ENCODE data around the gene ACVR2A. TPM values are rescaled to one million over a fixed set of nuclear protein-coding genes. Genes with fewer than 3 reads are reported as not detected.
A peak's percentile ranks its signal among the peaks of the same experiment; 100 is the strongest.

ACVR2A gene
- 10 to 100 TPM; 21.6 to 38.3 TPM for total RNA-seq
- polyA plus RNA-seq (ENCODE audit: insufficient read depth, low read depth, low replicate concordance): 11.4 TPM
- long read RNA-seq, donor 1, full-length matches to known transcripts: 7 of 7 reads
- long read RNA-seq, donor 1, partial matches to known transcripts: 0 of 7 reads
- long read RNA-seq, donor 1, other reads (novel, unspliced or antisense): 0 of 7 reads
- long read RNA-seq, donor 2, full-length matches to known transcripts: 4 of 4 reads
- long read RNA-seq, donor 2, partial matches to known transcripts: 0 of 4 reads
- long read RNA-seq, donor 2, other reads (novel, unspliced or antisense): 0 of 4 reads

DNA sequence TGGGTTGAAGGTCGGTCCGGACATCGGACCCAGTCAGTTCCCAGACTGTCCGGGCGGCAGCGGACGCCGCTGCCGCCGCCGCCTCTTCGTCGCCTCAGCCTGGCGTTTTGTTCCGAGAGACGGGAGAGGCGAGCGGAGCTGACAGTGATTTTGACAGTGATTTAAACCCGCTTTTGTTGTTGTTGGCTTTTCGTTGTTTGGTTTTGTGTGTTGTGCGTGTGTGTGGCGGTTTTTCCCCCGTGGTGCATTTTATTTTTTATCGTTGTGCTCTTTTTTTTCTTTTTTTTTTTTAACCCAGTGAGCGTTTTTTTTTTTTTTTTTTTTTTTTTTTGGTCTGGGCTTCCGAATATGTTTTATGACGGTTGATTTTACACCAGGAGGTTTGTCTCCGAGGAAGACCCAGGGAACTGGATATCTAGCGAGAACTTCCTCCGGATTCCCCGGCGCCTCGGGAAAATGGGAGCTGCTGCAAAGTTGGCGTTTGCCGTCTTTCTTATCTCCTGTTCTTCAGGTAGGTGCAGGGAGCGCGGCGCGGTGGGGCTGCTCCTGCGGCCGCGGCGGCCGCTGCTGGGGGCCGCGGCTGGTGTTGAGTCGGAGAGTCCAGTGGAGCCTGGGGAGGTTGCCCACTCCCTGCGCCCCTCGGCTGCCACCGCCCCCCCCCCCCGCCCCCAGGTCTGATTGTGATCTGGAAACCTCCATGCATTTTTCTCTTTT lies at the start of gene ACVR2A:
Gene ACVR2A (plus strand): TSS at position 333 of the 714 bp plus-strand sequence. CDS start 124 bp downstream, at position 457.
- peak within 1 kb of the TSS; percentile 90 to 96 for H3K4me3 ChIP-seq
- H3K9me3 ChIP-seq: no peaks in the 10 kb centered on the region
- DNase-seq: peak; percentile 61
- intact Hi-C loops (cut with DNase I; ENCODE audit: low total_unique reads): no loop called here
- peak within 1 kb of the TSS; percentile 99 for H3K27ac ChIP-seq
- peaks cover 20% of the 10 kb centered on the region for H3K4me1 ChIP-seq
- TF ChIP-seq POLR2A (IDR thresholded peaks at IDR 0.05): no peak
- TF ChIP-seq, protein P1, sequence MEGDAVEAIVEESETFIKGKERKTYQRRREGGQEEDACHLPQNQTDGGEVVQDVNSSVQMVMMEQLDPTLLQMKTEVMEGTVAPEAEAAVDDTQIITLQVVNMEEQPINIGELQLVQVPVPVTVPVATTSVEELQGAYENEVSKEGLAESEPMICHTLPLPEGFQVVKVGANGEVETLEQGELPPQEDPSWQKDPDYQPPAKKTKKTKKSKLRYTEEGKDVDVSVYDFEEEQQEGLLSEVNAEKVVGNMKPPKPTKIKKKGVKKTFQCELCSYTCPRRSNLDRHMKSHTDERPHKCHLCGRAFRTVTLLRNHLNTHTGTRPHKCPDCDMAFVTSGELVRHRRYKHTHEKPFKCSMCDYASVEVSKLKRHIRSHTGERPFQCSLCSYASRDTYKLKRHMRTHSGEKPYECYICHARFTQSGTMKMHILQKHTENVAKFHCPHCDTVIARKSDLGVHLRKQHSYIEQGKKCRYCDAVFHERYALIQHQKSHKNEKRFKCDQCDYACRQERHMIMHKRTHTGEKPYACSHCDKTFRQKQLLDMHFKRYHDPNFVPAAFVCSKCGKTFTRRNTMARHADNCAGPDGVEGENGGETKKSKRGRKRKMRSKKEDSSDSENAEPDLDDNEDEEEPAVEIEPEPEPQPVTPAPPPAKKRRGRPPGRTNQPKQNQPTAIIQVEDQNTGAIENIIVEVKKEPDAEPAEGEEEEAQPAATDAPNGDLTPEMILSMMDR (IDR thresholded peaks at IDR 0.05): no peak
- H3K36me3 ChIP-seq (ENCODE audit: low read depth, missing control alignments): no peaks in the 10 kb centered on the region
- H3K27me3 ChIP-seq: no peaks in the 10 kb centered on the region
- 0% methylated on average over 31 to 47 of the region's 51 CpGs for WGBS, 2 donors

DNA sequence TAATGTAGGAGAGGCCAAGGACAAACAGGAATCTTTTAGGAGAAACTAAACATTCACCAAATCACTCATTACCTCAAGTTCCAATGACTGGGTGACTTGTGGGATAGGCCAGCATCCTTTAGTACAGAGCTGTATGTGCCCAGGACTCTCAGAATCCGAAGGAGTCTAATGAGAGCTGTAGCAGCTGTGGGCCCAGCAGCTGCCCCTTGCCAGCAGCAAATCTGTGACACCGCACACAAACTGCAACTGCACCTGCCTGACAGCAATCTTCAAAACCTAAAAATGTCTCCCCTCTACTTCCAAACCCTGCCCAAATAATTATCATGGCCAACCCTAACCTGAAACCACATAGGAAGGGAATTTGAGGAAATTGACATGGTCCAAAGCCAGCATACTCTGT lies 44.5 kb upstream of the ACVR2A start:
- no peaks in the 10 kb centered on the region for H3K27me3 ChIP-seq
- no peak overlapping the region for H3K4me3 ChIP-seq
- no peak for DNase-seq
- H3K36me3 ChIP-seq (ENCODE audit: low read depth, missing control alignments): no peaks in the 10 kb centered on the region
- WGBS, 2 donors: 90 to 92% methylated on average over 2 of the region's 2 CpGs
- intact Hi-C loops (cut with DNase I; ENCODE audit: low total_unique reads): no loop called here
- H3K9me3 ChIP-seq: no peaks in the 10 kb centered on the region
- H3K27ac ChIP-seq: no peak overlapping the region
- peaks cover 10% of the 10 kb centered on the region for H3K4me1 ChIP-seq
- TF ChIP-seq POLR2A (IDR thresholded peaks at IDR 0.05): no peak
- TF ChIP-seq, protein P1 (IDR thresholded peaks at IDR 0.05): no peak

DNA sequence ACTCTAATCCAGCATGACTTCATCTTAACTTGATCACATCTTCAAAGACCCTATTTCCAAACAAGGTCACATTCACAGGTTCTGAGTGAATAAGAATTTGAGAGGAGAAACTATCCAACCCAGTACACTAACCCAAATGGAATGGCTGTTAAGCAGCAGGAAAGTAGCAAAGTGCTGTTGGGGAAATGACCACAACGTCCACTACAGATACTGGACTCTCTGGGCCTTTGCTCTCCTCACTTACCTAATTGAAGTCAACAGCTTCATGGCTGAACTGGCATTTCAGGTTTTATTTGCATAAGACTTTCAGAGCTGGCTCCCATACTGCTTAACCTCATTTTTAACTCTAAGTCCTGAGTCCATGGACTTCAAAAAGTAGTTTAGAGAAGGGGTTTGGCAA lies 38.0 kb upstream of the ACVR2A start:
- no peak for DNase-seq
- no peak overlapping the region for H3K4me3 ChIP-seq
- no peak overlapping the region for H3K27ac ChIP-seq
- no peaks in the 10 kb centered on the region for H3K9me3 ChIP-seq
- H3K27me3 ChIP-seq: no peaks in the 10 kb centered on the region
- no peaks in the 10 kb centered on the region for H3K4me1 ChIP-seq
- no peaks in the 10 kb centered on the region for H3K36me3 ChIP-seq (ENCODE audit: low read depth, missing control alignments)
- WGBS, 2 donors: 63 to 67% methylated on average over 1 of the region's 1 CpG
- TF ChIP-seq, protein P1 (IDR thresholded peaks at IDR 0.05): no peak
- TF ChIP-seq POLR2A (IDR thresholded peaks at IDR 0.05): no peak
- intact Hi-C loops (cut with DNase I; ENCODE audit: low total_unique reads): no loop called here

DNA sequence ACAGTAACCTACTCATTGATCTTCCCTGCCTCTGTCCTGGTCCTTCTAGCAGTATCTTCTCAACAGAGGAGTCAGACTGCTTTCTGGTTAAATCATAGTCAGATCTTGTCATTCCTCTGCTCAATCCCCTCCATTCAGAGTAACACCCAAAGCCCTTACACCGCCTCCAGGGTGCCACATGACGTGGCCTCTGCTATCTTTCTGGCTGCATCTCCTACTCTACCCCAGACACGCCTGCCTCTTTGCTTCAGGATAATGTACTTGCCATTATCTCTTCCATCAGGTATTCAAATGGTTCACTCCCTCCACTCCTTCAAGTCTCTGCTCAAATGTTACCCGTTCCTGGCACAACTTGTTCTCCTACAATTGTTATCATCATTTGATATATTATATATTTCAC lies 36.3 kb upstream of the ACVR2A start:
- TF ChIP-seq POLR2A (IDR thresholded peaks at IDR 0.05): no peak
- TF ChIP-seq, protein P1 (IDR thresholded peaks at IDR 0.05): no peak
- intact Hi-C loops (cut with DNase I; ENCODE audit: low total_unique reads): no loop called here
- Histone ChIP-seq H3K4me1 (no peaks in the 10 kb centered on the region), H3K9me3 (no peaks in the 10 kb centered on the region), H3K27me3 (no peaks in the 10 kb centered on the region), H3K27ac (no peak overlapping the region), H3K4me3 (no peak overlapping the region), H3K36me3 (ENCODE audit: low read depth, missing control alignments) (no peaks in the 10 kb centered on the region)
- no peak for DNase-seq
- 71 to 79% methylated on average over 4 of the region's 4 CpGs for WGBS, 2 donors

Data from testis (tissue), 5 donors.